Large intestine (tissue), 3 donors: ENCODE data around the gene ICE1. TPM values are rescaled to one million over a fixed set of nuclear protein-coding genes. Genes with fewer than 3 reads are reported as not detected.
"Not testable (repeated sequence)": the region's sequence is repeated elsewhere in the genome, so short reads cannot be mapped to it uniquely, and the experiment has no call there.

Experiments
- DNase-seq, 2 donors: peaks; one replicate each; pipeline versions ENCODE4 v3.0.0 to v3.0.0-alpha.2; 2013
- H3K27ac ChIP-seq: one replicate; pipeline ENCODE4 v1.5.1; 2013; ENCODE audit warnings: low read length
- H3K27me3 ChIP-seq: 2 replicates; pipeline ENCODE4 v1.6.1; 2013; ENCODE audit warnings: low read length; ENCODE audit not compliant: control insufficient read depth, insufficient read depth
- H3K36me3 ChIP-seq: 2 replicates; pipeline ENCODE4 v1.6.1; 2013; ENCODE audit warnings: low read length; ENCODE audit not compliant: control insufficient read depth, insufficient read depth
- H3K4me1 ChIP-seq: one replicate; pipeline ENCODE4 v1.6.1; 2013; ENCODE audit warnings: low read length; ENCODE audit not compliant: control insufficient read depth, insufficient read depth
- H3K4me3 ChIP-seq: one replicate; pipeline ENCODE4 v1.5.1; 2013; ENCODE audit warnings: low read length
- H3K9me3 ChIP-seq: one replicate; pipeline ENCODE4 v1.6.1; 2013; ENCODE audit warnings: mild to moderate bottlenecking, low read depth, low read length, moderate library complexity; ENCODE audit not compliant: control insufficient read depth
- WGBS: methylation state at CpG from one replicate; pipeline ENCODE4 v1.1.5; 2013; ENCODE audit warnings: low lambda C conversion rate; ENCODE audit not compliant: insufficient coverage; 5-methylcytosine and 5-hydroxymethylcytosine counted together
- polyA plus RNA-seq: library from polyadenylated mRNA; unstranded; fragments of 120-200 nt; gene quantifications from one replicate; pipeline ENCODE4 v1.2.1, GENCODE V29; 2013

Gene ICE1
- polyA plus RNA-seq, 1 donor = 20.9 TPM

DNA sequence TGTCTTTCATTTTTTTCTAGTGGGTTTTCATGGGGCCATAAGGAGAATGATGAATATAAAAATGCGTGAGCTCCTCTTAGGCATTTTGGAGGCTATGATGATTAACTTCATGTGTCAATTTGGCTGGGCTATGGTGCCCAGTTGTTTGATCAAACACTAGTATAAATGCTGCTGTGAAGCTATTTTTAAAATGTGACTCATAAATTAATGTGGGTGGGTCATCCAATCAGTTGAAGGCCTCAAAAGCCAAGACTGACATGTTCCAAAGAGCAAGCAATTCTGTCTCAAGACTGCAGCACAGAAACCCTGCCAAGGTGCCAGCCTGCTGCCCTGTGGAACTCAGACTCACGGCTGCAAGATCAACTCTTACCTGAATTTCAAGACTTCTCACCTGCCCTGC lies 24.4 kb upstream of the ICE1 start:
- Histone ChIP-seq H3K27me3 (no peaks in the 10 kb centered on the region), H3K4me3 (no peak overlapping the region), H3K36me3 (no peaks in the 10 kb centered on the region), H3K27ac (no peak overlapping the region), H3K9me3 (no peaks in the 10 kb centered on the region), H3K4me1 (no peaks in the 10 kb centered on the region)
- DNase-seq = no peak
- WGBS = 100% methylated on average over 1 of the region's 2 CpGs

DNA sequence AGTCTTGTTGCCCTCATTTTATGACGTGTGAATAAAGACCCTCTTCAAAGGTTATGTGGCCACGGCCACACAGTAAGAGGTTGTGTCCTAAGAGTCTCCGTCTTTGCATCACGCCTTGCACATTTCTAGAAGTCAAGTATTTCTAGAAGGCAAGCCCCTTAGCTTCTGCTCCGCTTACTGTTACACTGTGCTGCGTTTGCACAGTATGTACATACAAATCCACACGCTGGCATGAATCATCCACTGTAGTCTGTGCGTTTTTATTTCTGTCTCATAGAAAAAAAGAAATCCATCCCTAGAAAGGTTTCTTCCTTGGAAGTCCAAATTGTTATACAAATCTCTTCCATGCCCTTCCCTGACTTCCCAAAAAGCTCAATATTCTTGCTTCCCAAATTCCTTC lies 21.4 kb upstream of the ICE1 start:
- H3K27ac ChIP-seq = no peak overlapping the region
- WGBS = 90% methylated on average over 2 of the region's 8 CpGs
- H3K36me3 ChIP-seq = no peaks in the 10 kb centered on the region
- DNase-seq = no peak
- H3K4me3 ChIP-seq = no peak overlapping the region
- no peaks in the 10 kb centered on the region for H3K27me3 ChIP-seq
- no peaks in the 10 kb centered on the region for H3K9me3 ChIP-seq
- no peaks in the 10 kb centered on the region for H3K4me1 ChIP-seq

DNA sequence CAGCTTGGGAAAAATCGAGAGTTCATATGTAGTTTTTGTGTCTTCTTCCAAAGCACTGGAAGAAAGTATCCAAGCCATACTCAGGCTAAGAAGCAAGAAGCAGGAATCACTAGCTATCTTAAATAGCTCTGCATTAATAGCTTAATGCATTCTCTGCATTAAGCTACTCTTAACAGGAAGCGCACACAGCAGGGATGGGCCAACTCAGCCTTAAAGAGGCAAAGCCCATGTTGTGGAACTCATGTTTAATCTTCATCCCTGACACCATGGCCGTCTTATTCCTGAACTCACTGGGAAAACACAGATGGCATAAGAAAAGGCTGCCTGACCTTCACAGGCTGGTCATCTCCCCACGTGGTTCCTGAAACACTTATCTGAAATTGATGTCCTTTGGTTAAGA lies 18.7 kb upstream of the ICE1 start:
- Histone ChIP-seq H3K36me3 (no peaks in the 10 kb centered on the region), H3K4me3 (no peak overlapping the region), H3K27me3 (no peaks in the 10 kb centered on the region), H3K27ac (no peak overlapping the region), H3K9me3 (no peaks in the 10 kb centered on the region), H3K4me1 (no peaks in the 10 kb centered on the region)
- no peak for DNase-seq
- whole genome bisulfite sequencing = 83% methylated on average over 1 of the region's 4 CpGs

DNA sequence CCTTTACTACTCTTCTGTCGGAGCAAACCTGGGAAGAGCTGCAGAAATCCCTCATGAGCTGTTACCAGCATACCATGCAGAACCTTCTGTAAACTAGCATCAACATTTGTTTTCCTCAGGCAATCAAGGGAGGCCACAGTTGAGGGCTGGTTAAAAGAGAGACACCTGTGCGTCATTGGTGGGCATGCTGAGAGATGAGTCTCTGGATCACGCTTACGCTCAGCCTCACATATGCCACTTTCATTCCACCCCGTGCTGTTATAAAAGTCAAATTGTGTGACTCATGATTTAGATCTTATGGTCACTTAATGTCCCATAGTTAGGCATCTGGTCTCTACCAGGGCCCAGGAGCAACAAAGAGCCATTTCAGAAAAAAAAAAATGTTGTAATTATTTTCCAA lies 18.1 kb upstream of the ICE1 start:
- no peaks in the 10 kb centered on the region for H3K36me3 ChIP-seq
- WGBS = 83% methylated on average over 1 of the region's 5 CpGs
- no peak for DNase-seq
- peaks cover under 1% of the 10 kb centered on the region for H3K9me3 ChIP-seq
- H3K4me1 ChIP-seq = no peaks in the 10 kb centered on the region
- no peak overlapping the region for H3K27ac ChIP-seq
- no peaks in the 10 kb centered on the region for H3K27me3 ChIP-seq
- no peak overlapping the region for H3K4me3 ChIP-seq

DNA sequence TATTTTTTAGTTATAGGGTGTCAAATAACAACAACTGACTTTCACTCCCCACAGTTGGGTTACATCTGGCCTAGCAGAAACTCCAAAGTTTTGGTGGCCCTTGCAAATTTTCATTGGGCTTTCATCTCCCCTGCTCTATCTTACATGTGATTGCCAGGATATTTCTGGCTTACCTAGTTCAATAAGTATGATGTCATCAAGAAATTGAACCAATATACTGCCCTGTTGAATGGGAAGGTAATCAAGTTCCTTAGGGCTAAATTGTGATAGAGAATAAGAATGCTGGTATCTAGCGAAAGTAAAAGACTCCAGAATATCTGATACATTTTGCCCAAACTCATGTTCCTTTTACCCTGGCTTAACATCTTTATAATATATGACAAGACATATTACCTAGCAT lies 17.0 kb upstream of the ICE1 start:
- H3K9me3 ChIP-seq = peaks cover 3% of the 10 kb centered on the region
- H3K27ac ChIP-seq = no peak overlapping the region
- H3K27me3 ChIP-seq = no peaks in the 10 kb centered on the region
- H3K36me3 ChIP-seq = no peaks in the 10 kb centered on the region
- H3K4me3 ChIP-seq = no peak overlapping the region
- no CpG with 5 or more reads among the region's 1 CpG for WGBS
- DNase-seq = no peak
- no peaks in the 10 kb centered on the region for H3K4me1 ChIP-seq

DNA sequence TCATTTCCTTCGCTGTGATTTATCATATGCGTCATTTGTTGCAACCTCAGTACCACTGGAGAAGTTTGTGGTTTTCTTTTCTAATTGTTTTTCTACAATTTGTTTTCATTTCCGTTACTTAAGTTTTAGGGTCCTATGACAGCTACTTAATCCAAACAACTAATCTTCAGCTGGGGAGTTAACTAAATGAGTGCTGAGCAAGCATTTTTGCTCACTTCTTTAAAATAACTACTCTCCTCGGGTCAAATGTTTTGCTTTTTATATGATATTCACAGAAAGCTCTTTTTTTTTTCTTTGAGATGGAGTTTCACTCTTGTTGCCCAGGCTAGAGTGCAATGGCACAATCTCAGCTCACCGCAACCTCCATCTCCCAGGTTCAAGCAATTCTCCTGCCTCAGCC lies 14.6 kb upstream of the ICE1 start:
- 100% methylated on average over 2 of the region's 5 CpGs for WGBS

DNA sequence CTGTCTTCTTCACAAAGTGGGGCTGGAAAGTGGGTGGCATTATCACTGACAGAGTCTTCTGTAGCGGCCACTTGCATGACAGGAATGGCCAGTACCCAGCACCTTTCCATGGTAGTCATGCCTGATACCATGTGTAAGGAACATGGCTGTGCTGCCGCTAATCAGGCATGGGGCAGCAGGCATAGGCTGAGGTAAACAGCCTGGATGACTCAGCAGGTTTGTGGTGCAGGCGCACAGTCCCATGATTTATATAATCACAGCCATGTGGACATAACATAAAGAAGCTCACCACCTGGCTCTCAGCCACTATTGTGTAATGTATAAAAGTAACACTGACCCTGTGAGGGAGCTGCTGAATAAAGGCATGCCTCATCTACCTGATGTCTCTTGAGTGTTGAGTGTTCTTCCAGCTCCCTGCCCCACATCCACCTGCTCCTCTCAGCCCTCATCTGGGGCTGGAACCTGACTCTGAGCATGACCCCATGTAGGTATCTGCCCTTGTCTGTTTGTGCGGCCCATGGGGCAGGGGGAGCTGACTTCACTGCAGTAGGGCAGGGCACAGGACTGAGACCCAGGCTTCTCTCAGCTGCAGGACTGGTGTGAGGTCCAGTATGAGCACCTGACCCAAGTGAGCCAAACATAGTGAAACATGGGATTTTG lies 13.2 kb upstream of the ICE1 start:
- Histone ChIP-seq H3K4me3 (no peak overlapping the region), H3K9me3 (peaks cover 3% of the 10 kb centered on the region), H3K27me3 (no peaks in the 10 kb centered on the region), H3K36me3 (no peaks in the 10 kb centered on the region), H3K27ac (no peak overlapping the region), H3K4me1 (no peaks in the 10 kb centered on the region)
- WGBS = no CpG with 5 or more reads among the region's 4 CpGs
- DNase-seq = peak in 1 of 2 donors; percentile 27

More for the DNA sequence above, 14.6 kb upstream of the ICE1 start:
- Histone ChIP-seq H3K4me1 (no peaks in the 10 kb centered on the region), H3K27ac (no peak overlapping the region), H3K4me3 (no peak overlapping the region), H3K27me3 (no peaks in the 10 kb centered on the region), H3K9me3 (peaks cover 3% of the 10 kb centered on the region), H3K36me3 (no peaks in the 10 kb centered on the region)
- DNase-seq = no peak

DNA sequence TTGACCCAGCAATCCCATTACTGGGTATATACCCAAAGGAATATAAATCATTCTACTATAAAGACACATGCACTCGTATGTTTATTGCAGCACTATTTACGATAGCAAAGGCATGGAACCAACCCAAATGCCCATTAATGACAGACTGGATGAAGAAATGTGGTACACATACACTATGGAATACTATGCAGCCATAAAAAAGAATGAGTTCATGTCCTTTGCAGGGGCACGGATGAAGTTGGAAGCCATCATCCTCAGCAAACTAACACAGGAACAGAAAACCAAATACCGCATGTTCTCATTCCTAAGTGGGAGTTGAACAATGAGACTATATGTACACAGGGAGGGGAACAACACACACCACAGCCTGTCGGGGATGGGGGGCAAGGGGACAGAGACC lies 8.6 kb upstream of the ICE1 start:
- H3K27ac ChIP-seq, H3K27me3 ChIP-seq, H3K36me3 ChIP-seq, H3K9me3 ChIP-seq, H3K4me3 ChIP-seq, DNase-seq, H3K4me1 ChIP-seq: not testable (repeated sequence)
- 100% methylated on average over 1 of the region's 5 CpGs for WGBS

DNA sequence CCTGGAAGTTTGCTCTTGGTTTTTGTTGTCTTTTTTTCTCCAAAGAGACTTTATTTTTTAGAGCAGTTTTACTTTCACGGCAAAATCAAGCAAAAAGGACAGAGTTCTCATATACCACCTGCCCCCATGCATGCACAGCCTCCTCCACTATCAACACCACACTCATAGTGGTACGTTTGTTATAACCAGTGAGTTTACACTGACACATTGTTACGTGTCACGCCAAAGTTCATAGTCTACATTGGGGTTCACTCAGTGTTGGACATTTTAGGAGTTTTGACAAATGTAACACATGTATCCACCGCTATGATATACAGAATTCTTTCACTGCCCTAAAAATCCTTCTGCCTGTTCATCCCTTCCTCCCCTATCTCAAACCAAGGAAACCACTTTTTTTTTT lies 7.5 kb upstream of the ICE1 start:
- DNase-seq = no peak
- H3K9me3 ChIP-seq = no peaks in the 10 kb centered on the region
- H3K4me1 ChIP-seq = no peaks in the 10 kb centered on the region
- H3K27me3 ChIP-seq = no peaks in the 10 kb centered on the region
- H3K4me3 ChIP-seq = no peak overlapping the region
- no peaks in the 10 kb centered on the region for H3K36me3 ChIP-seq
- WGBS = 100% methylated on average over 2 of the region's 5 CpGs
- no peak overlapping the region for H3K27ac ChIP-seq

DNA sequence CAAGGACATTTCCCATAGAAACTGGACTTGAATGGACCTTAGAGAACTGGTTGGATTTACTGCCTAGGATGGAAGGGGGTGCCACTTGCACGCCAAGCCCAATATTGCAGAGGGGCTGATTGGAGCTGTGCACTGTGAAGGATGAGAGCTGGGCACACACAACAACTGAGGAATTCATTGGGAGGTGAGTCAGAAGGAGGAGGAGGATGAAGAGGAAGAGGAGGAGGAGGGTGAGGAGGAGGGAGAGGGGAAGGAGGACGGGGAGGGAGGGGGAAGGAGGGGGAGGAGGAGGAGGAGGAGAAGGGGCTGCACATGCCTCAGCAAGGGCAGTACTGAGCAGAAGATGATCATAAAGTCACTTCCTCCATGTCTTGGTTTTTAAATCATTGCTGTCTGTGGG lies 5.7 kb upstream of the ICE1 start:
- no peaks in the 10 kb centered on the region for H3K9me3 ChIP-seq
- WGBS = no CpG with 5 or more reads among the region's 2 CpGs
- no peak overlapping the region for H3K4me3 ChIP-seq
- H3K27ac ChIP-seq = no peak overlapping the region
- H3K4me1 ChIP-seq = peaks cover 8% of the 10 kb centered on the region
- DNase-seq = no peak
- H3K36me3 ChIP-seq = no peaks in the 10 kb centered on the region
- H3K27me3 ChIP-seq = no peaks in the 10 kb centered on the region

DNA sequence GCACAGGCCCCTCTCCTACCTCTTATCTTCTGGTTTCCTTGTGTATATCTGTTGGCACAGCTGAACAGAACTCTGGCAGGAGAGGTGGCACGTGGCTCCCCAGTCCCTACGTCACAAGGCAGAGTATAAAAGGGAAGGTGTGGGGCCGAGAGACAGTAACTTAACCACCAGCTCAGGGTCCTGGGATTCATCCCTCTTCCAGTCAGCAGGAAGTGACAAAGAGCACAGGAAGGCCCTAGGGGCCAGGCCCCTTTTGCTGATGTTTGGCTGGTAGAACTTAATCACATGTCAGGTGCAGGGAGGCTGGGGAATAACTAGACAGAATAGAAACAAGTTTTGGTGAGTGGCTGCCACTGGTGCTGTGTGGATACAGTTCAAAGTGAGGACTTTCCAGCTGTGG lies 4.5 kb upstream of the ICE1 start:
- Histone ChIP-seq H3K27ac (no peak overlapping the region), H3K4me1 (peaks cover 8% of the 10 kb centered on the region), H3K27me3 (no peaks in the 10 kb centered on the region), H3K4me3 (no peak overlapping the region), H3K36me3 (no peaks in the 10 kb centered on the region), H3K9me3 (no peaks in the 10 kb centered on the region)
- no CpG with 5 or more reads among the region's 3 CpGs for WGBS
- no peak for DNase-seq
